Retinal pigment epithelial cell (primary cell): ENCODE measurements around the gene PPEF1.
A peak's percentile ranks its signal among the peaks of the same experiment; 100 is the strongest.

ENCODE experiments used
- DNase-seq: peaks from one replicate; pipeline ENCODE4 v3.0.0-alpha.2; 2010; ENCODE audit warnings: low read depth
- H3K4me3 ChIP-seq: 2 replicates; pipeline ENCODE4 v1.5.1; 2011; ENCODE audit warnings: mild to moderate bottlenecking, low read length, control low read depth, moderate library complexity
- CTCF ChIP-seq: conservative IDR thresholded peaks from 2 replicates; pipeline ENCODE4 v1.5.1; 2011; ENCODE audit warnings: low read depth, low read length, control low read depth, inconsistent platforms

PPEF1 gene

GRCh38 chrX:18674417-18674787, 33.0 kb upstream of the PPEF1 start:
- peak overlapping the region; percentile 59 for H3K4me3 ChIP-seq
- no peak for DNase-seq
- no peak for TF ChIP-seq CTCF

GRCh38 chrX:18674788-18675735, 32.4 kb upstream of the PPEF1 start:
- H3K4me3 ChIP-seq: peak overlapping the region; percentile 59
- no peak for TF ChIP-seq CTCF
- DNase-seq: peak; percentile 11

GRCh38 chrX:18676050-18676449, 31.4 kb upstream of the PPEF1 start:
- DNase-seq: no peak
- H3K4me3 ChIP-seq: no peak overlapping the region
- TF ChIP-seq CTCF: no peak

- no peak for DNase-seq
- peak; percentile 42 for TF ChIP-seq CTCF
These were observed 31.0 kb upstream of the PPEF1 start for GRCh38 chrX:18676470-18676869.

GRCh38 chrX:18677161-18677869, 30.1 kb upstream of the PPEF1 start:
- DNase-seq: no peak
- TF ChIP-seq CTCF: no peak
- no peak overlapping the region for H3K4me3 ChIP-seq

More at GRCh38 chrX:18676470-18676869, 31.0 kb upstream of the PPEF1 start:
- no peak overlapping the region for H3K4me3 ChIP-seq

- no peak for DNase-seq
- no peak overlapping the region for H3K4me3 ChIP-seq
- no peak for TF ChIP-seq CTCF
These were observed 25.4 kb upstream of the PPEF1 start for GRCh38 chrX:18681996-18682395.
